Femur (tissue), 1 donor: ENCODE measurements around the gene FZD10.

ENCODE experiments used
- DNase-seq: peaks from one replicate; pipeline ENCODE4 v3.0.0-alpha.2; 2017

Gene FZD10

DNA sequence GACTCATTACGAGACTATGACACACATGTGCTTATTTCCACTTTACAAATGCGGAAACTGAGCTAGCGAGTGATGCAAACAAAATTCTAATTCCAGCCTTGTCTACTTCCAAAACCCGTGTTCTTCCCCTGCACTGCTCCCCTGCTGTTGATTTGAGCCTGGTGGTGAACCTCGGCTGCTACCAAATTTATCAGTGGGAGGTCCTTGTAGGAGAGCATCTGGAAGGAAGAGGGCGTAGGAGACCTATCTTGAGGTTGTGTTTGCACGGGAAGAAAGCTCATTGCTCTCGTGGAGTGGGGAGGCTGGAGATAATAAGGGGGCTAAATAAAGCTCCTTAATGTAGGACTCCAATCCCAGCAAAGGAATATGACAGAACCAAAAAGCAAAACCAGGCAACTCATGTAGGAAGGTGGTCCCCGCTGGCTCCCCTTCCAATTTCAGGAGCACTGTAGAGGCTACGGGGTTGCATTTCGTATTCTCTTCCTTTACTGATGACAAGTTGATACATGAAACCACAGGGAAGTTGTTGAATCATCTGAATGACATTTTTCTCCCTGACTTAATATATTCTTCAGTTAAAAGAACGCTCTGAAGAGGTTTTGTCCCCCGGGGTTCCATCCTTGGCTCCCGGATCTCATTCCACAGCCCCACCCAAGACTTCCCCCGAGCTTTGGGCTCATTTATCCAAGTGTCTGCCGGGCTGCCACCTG lies 52.6 kb downstream of the FZD10 start:
- no peak for DNase-seq
